Endothelial cell of umbilical vein (primary cell): ENCODE results near the gene HTRA3. TPM values are rescaled to one million over a fixed set of nuclear protein-coding genes. Genes with fewer than 3 reads are reported as not detected.

Experiments
- BruUV-seq: library from RNA; stranded (reverse); fragments of 400-500 nt; replicated peaks from 2 replicates; lab custom pipeline; 2021; lab: Mats Ljungman, UMichigan
- CTCF ChIA-PET: fragments of 300-600, 350-600 bp; sonication (Branson Sonifier 250); formaldehyde crosslinking; loops from one replicate; lab custom pipeline; 2021; ENCODE audit warnings: antibody characterized with exemption, inconsistent platforms; lab: Charles Lee
- POLR2A ChIA-PET: fragments of 300-600, 350-600 bp; sonication (Branson Sonifier 250); formaldehyde crosslinking; loops from one replicate; lab custom pipeline; 2021; ENCODE audit warnings: antibody characterized with exemption, inconsistent platforms; lab: Charles Lee
- DNase-seq: peaks from one replicate; pipeline ENCODE4 v3.0.0-alpha.2; 2011; ENCODE audit warnings: low read depth, low spot score
- FAIRE-seq: peaks from 2 replicates; lab custom pipeline; 2011; peaks lifted over from hg19 to GRCh38; lab: Jason Lieb, UNC
- H2AFZ ChIP-seq: 2 replicates; pipeline ENCODE4 v1.6.0; 2012; ENCODE audit warnings: low read depth, low read length, control low read depth, inconsistent platforms
- H3K27ac ChIP-seq: 2 replicates; pipeline ENCODE4 v1.5.1; 2011; ENCODE audit warnings: low read depth, mild to moderate bottlenecking, control low read depth, low read length, moderate library complexity; ENCODE audit not compliant: insufficient read depth
- H3K27me3 ChIP-seq, 2 experiments: 2 replicates each; pipeline versions ENCODE4 v1.6.0 to v1.6.1; 2011; ENCODE audit warnings: low read length in 2 of 2, mixed read lengths in 1 of 2; ENCODE audit not compliant: control insufficient read depth in 2 of 2, insufficient read depth in 2 of 2
- H3K36me3 ChIP-seq, 2 experiments: 2 replicates in 1 of 2; 3 replicates in 1 of 2; pipeline ENCODE4 v1.5.1; 2011; ENCODE audit warnings: low read length in 2 of 2, mild to moderate bottlenecking in 1 of 2, moderate library complexity in 1 of 2; ENCODE audit not compliant: control insufficient read depth in 2 of 2, insufficient read depth in 2 of 2; ENCODE audit errors: extremely low read depth in 1 of 2
- H3K4me1 ChIP-seq: 3 replicates; pipeline ENCODE4 v1.5.1; 2011; ENCODE audit warnings: mild to moderate bottlenecking, low read length; ENCODE audit not compliant: control insufficient read depth, insufficient read depth; ENCODE audit errors: extremely low read depth
- H3K4me2 ChIP-seq: 2 replicates; pipeline ENCODE4 v1.6.1; 2011; ENCODE audit warnings: low read length, control low read depth, mixed read lengths; ENCODE audit not compliant: insufficient read depth
- H3K4me3 ChIP-seq, 3 experiments: fragments of 200-600 bp in 1 of 3; sonication (generic), shearing (Covaris generic) in 1 of 3; replicated peaks in 1 of 3; 2 replicates each; pipeline ENCODE4 v1.5.1; 2011 to 2016; ENCODE audit warnings: control low read depth in 3 of 3, low read length in 3 of 3, mild to moderate bottlenecking in 2 of 3, inconsistent platforms in 1 of 3, low read depth in 1 of 3, moderate library complexity in 1 of 3; ENCODE audit not compliant: insufficient read depth in 1 of 3
- H3K79me2 ChIP-seq: 2 replicates; pipeline ENCODE4 v1.6.0; 2012; ENCODE audit warnings: low read length, inconsistent platforms; ENCODE audit not compliant: control insufficient read depth, insufficient read depth
- H3K9ac ChIP-seq: replicated peaks from 2 replicates; pipeline ENCODE3; 2011; ENCODE audit warnings: low read length, control low read depth; ENCODE audit not compliant: insufficient read depth; ENCODE audit errors: extremely low read depth
- H3K9me1 ChIP-seq: replicated peaks from 3 replicates; pipeline ENCODE4 v1.6.0; 2011; ENCODE audit warnings: mild to moderate bottlenecking, low read length; ENCODE audit not compliant: control insufficient read depth, insufficient read depth; ENCODE audit errors: extremely low read depth
- H3K9me3 ChIP-seq: replicated peaks from 2 replicates; pipeline ENCODE4 v1.5.1; 2012; ENCODE audit warnings: low read length, inconsistent platforms; ENCODE audit not compliant: control insufficient read depth, insufficient read depth
- H4K20me1 ChIP-seq: replicated peaks from 2 replicates; pipeline ENCODE3; 2011; ENCODE audit warnings: mild to moderate bottlenecking, low read length; ENCODE audit not compliant: control insufficient read depth, insufficient read depth; ENCODE audit errors: extremely low read depth
- CTCF ChIP-seq, 2 donors: IDR thresholded peaks; 1 replicate in 1 of 2; 2 replicates in 1 of 2; pipeline ENCODE4 v1.5.1; 2011; ENCODE audit warnings: low read length in 2 of 2, mild to moderate bottlenecking in 2 of 2, moderate library complexity in 2 of 2, control low read depth in 1 of 2, inconsistent platforms in 1 of 2, low read depth in 1 of 2; ENCODE audit not compliant: insufficient read depth in 1 of 2; ENCODE audit errors: extremely low read depth in 1 of 2
- EZH2 ChIP-seq: IDR thresholded peaks from 2 replicates; pipeline ENCODE4 v1.6.1; 2012; ENCODE audit warnings: borderline replicate concordance, low read depth, mild to moderate bottlenecking, moderate library complexity, low read length, inconsistent platforms; ENCODE audit not compliant: severe bottlenecking
- FOS ChIP-seq: IDR thresholded peaks from 2 replicates; pipeline ENCODE4 v1.6.1; 2011; ENCODE audit warnings: mild to moderate bottlenecking, low read length, moderate library complexity, borderline replicate concordance; ENCODE audit not compliant: insufficient read depth
- GATA2 ChIP-seq: IDR thresholded peaks from 2 replicates; pipeline ENCODE4 v1.7.0; 2011; ENCODE audit warnings: low read depth, mild to moderate bottlenecking, moderate library complexity, mixed read lengths, low read length; ENCODE audit not compliant: insufficient read length, insufficient read depth
- JUN ChIP-seq: IDR thresholded peaks from 2 replicates; pipeline ENCODE4 v1.6.1; 2011; ENCODE audit warnings: borderline replicate concordance, low read depth; ENCODE audit not compliant: insufficient read length, insufficient read depth
- MAX ChIP-seq: IDR thresholded peaks from 2 replicates; pipeline ENCODE4 v1.6.1; 2011; ENCODE audit not compliant: insufficient read depth, insufficient read length
- MYC ChIP-seq: IDR thresholded peaks from one replicate; pipeline ENCODE4 v1.6.1; 2011; ENCODE audit warnings: mild to moderate bottlenecking, low read depth, low read length
- POLR2A ChIP-seq: IDR thresholded peaks from 2 replicates; pipeline ENCODE4 v1.6.1; 2012; ENCODE audit warnings: low read depth, mild to moderate bottlenecking, control low read depth, low read length
- POLR2AphosphoS5 ChIP-seq: IDR thresholded peaks from 2 replicates; pipeline ENCODE4 v1.6.1; 2012; ENCODE audit warnings: low read depth, mild to moderate bottlenecking, control low read depth, low read length, moderate library complexity; ENCODE audit not compliant: insufficient read depth
- dilution Hi-C: fragments of 300-500 bp; cut with MboI; formaldehyde crosslinking; loops from one replicate; pipeline ENCODE4 v1.15.0; 2019; ENCODE audit warnings: low sequenced_read_pairs; ENCODE audit not compliant: extremely low pct_ligation_motif_present
- intact Hi-C: fragments of 100-400 bp; cut with micrococcal nuclease; formaldehyde crosslinking; loops from one replicate; pipeline ENCODE4 v1.10.0; 2022
- polyA plus RNA-seq, 4 experiments: library from polyadenylated mRNA; depleted of rRNA in 3 of 4; stranded (reverse) in 3 of 4; unstranded in 1 of 4; fragments of >200 nt; gene quantifications; 2 replicates each; pipeline versions ENCODE4 v1.2.1 to v1.2.3, GENCODE V29; 2011 to 2012; ENCODE audit warnings: missing spikeins in 1 of 4
- total RNA-seq: library from RNA; stranded (reverse); gene quantifications from 2 replicates; pipeline ENCODE4 v1.2.3, GENCODE V29; 2021

Gene HTRA3
- total and polyA plus RNA-seq, 2 donors (not counting 3 experiments of a cell fraction or from before 2014, with no cell fraction given) = 9.0 to 12.0 TPM

- no peaks in the 10 kb centered on the region for H3K9me1 ChIP-seq
- no peak for DNase-seq
- no peak overlapping the region for H3K9ac ChIP-seq
- H3K9me3 ChIP-seq = no peaks in the 10 kb centered on the region
- FAIRE-seq = no peak
- H3K79me2 ChIP-seq = peaks cover 6% of the 10 kb centered on the region
- CTCF ChIA-PET = interaction anchor here (1.2 to 1.9 kb wide), 2 partner anchors 29 to 61 kb away, joined by 6 to 8 read pairs; no protein-coding TSS in a partner anchor
- peaks cover 25 to 92% of the 10 kb centered on the region in 2 experiments for H3K36me3 ChIP-seq
- BruUV-seq = no TSS peak
- TF ChIP-seq EZH2 = no peak
- TF ChIP-seq CTCF (IDR thresholded peaks at IDR 0.05; ENCODE audit: extremely low read depth in 1 of 2, insufficient read depth in 1 of 2, low read depth in 1 of 2, low read length in 2 of 2) = no peak
- TF ChIP-seq JUN = no peak
- no peak for TF ChIP-seq GATA2
- no peak for TF ChIP-seq POLR2A
- TF ChIP-seq MYC = no peak
- no peak for TF ChIP-seq MAX
- no peak for TF ChIP-seq FOS
- TF ChIP-seq POLR2AphosphoS5 = no peak
- no peak overlapping the region for H3K27ac ChIP-seq
- H2AFZ ChIP-seq = no peak overlapping the region
- H4K20me1 ChIP-seq = no peaks in the 10 kb centered on the region
- H3K4me2 ChIP-seq = no peak overlapping the region
- POLR2A ChIA-PET = no interaction called here
- intact Hi-C loops (no loop called here), dilution Hi-C loops (no loop called here)
- no peak overlapping the region for H3K4me3 ChIP-seq
- H3K4me1 ChIP-seq = no peaks in the 10 kb centered on the region
- H3K27me3 ChIP-seq = no peaks in the 10 kb centered on the region
Observed at GRCh38 chr4:8238036-8238511, 31.5 kb upstream of the HTRA3 start.
